ENCODE measurements around the gene SNX14. TPM values are rescaled to one million over a fixed set of nuclear protein-coding genes. Genes with fewer than 3 reads are reported as not detected.

The SNX14 gene
- total and polyA plus RNA-seq, 2 of the 8 experiments (the other 6 are each of a cell fraction or from before 2014, with no cell fraction given), result 11.9 to 24.2 TPM

DNA sequence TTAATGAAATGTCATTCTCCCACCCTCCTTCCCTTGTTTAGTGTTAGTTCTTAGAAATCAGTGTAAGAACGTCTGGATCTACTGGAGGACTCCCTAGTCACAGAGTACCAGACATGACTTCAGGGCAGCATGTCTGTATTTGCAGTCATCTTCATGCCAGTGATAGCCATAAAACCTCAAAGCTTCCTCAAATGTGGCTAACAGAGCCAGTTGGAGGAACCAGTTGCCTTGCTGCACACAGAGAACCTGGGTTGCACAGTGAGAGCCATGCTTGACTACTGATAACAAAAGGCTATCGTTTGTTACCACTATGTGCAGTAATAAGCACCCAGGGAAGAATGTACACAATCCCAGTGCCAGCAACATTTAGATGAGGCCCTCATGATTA, 123.6 kb downstream of the SNX14 start:
- no peak overlapping the region for H2BK12ac ChIP-seq (ENCODE audit: low read depth, low read length)
- no peak overlapping the region for H3K56ac ChIP-seq (replicated peaks; ENCODE audit: insufficient read length, low read depth, low read length)
- no peak overlapping the region for H2AFZ ChIP-seq (ENCODE audit: low read length)
- H3K4me1 ChIP-seq (replicated peaks in 1 of 4; ENCODE audit: control insufficient read depth in 3 of 4, insufficient read depth in 4 of 4, low read length in 3 of 4), result no peaks in the 10 kb centered on the region
- H4K20me1 ChIP-seq (replicated peaks in 1 of 2; ENCODE audit: control insufficient read depth in 1 of 2, insufficient read depth in 2 of 2, low read length in 2 of 2), result no peaks in the 10 kb centered on the region
- H3K23ac ChIP-seq (ENCODE audit: insufficient read length), result no peak overlapping the region
- no peak overlapping the region for H2BK15ac ChIP-seq (ENCODE audit: low read length)
- H3K9me3 ChIP-seq (ENCODE audit: insufficient read depth in 2 of 2, low read depth in 1 of 2, low read length in 1 of 2), result no peaks in the 10 kb centered on the region
- H3K79me1 ChIP-seq (ENCODE audit: low read depth, low read length), result no peaks in the 10 kb centered on the region
- H3K27me3 ChIP-seq (replicated peaks in 1 of 4; ENCODE audit: control insufficient read depth in 3 of 4, extremely low read depth in 1 of 4, insufficient read depth in 3 of 4, low read length in 3 of 4), result no peaks in the 10 kb centered on the region
- no peak overlapping the region for H3K4me3 ChIP-seq (ENCODE audit: extremely low read depth in 1 of 4, insufficient read depth in 2 of 4, low read depth in 3 of 4, low read length in 4 of 4)
- H3K36me3 ChIP-seq (ENCODE audit: control insufficient read depth in 2 of 4, insufficient read depth in 4 of 4, low read length in 3 of 4), result no peaks in the 10 kb centered on the region
- no peak for FAIRE-seq
- no peak overlapping the region for H2BK20ac ChIP-seq (ENCODE audit: low read length)
- 82% methylated on average over 2 of the region's 2 CpGs; no CpG with 5 or more reads in 1 of the 2 experiments for WGBS, 2 experiments (ENCODE audit: extremely low coverage in 1 of 2, insufficient coverage in 1 of 2, insufficient read length in 1 of 2, insufficient replicate concordance in 2 of 2, low coverage in 1 of 2, low lambda C conversion rate in 2 of 2, missing lambda C conversion rate in 1 of 2)
- H2BK120ac ChIP-seq (replicated peaks; ENCODE audit: low read depth, low read length), result no peak overlapping the region
- H3K23me2 ChIP-seq (ENCODE audit: low read depth, low read length), result no peaks in the 10 kb centered on the region
- no peak overlapping the region for H3K14ac ChIP-seq (ENCODE audit: insufficient read length)
- H4K8ac ChIP-seq (ENCODE audit: extremely low read depth, insufficient read depth, low read length), result no peak overlapping the region
- H3K18ac ChIP-seq (ENCODE audit: extremely low read depth, low read length), result no peak overlapping the region
- no peak overlapping the region for H3K4me2 ChIP-seq (ENCODE audit: insufficient read depth in 1 of 2, low read depth in 2 of 2, low read length in 2 of 2)
- H2BK5ac ChIP-seq (ENCODE audit: low read depth, low read length), result no peak overlapping the region
- H4K91ac ChIP-seq (replicated peaks; ENCODE audit: insufficient read length, low read length), result no peak overlapping the region
- no peak overlapping the region for H2AK5ac ChIP-seq (ENCODE audit: low read depth, low read length)
- CTCF ChIA-PET (ENCODE audit: partially characterized antibody), result interaction anchor here (1.0 to 10.5 kb wide), 3 partner anchors 12 to 84 kb away, joined by 3 to 99 read pairs (median 4); no protein-coding TSS in a partner anchor
- H4K5ac ChIP-seq (ENCODE audit: insufficient read length, low read depth, low read length), result no peak overlapping the region
- H3K79me2 ChIP-seq (ENCODE audit: control insufficient read depth in 1 of 2, insufficient read depth in 2 of 2, low read length in 2 of 2), result no peaks in the 10 kb centered on the region
- no peak overlapping the region for H3K9ac ChIP-seq (replicated peaks in 1 of 4; ENCODE audit: extremely low read depth in 1 of 4, low read depth in 3 of 4, low read length in 3 of 4)
- POLR2A ChIA-PET (ENCODE audit: partially characterized antibody), result no interaction called here
- H3K4ac ChIP-seq (replicated peaks; ENCODE audit: insufficient read length, low read depth, low read length), result no peak overlapping the region
- H3K27ac ChIP-seq (ENCODE audit: low read depth, low read length), result no peak overlapping the region
- no peak for DNase-seq (ENCODE audit: low read depth in 1 of 2, low spot score in 2 of 2)
- no peak for TF ChIP-seq SP4 (IDR thresholded peaks at IDR 0.05; ENCODE audit: low read length)
- no peak for TF ChIP-seq SAP30 (IDR thresholded peaks at IDR 0.05; ENCODE audit: insufficient read depth, insufficient replicate concordance, low read length)
- TF ChIP-seq KDM4A (IDR thresholded peaks at IDR 0.05; ENCODE audit: low read depth, low read length, severe bottlenecking), result no peak
- TF ChIP-seq ASH2L (IDR thresholded peaks at IDR 0.05; ENCODE audit: low read length), result no peak
- TF ChIP-seq RAD21 (IDR thresholded peaks at IDR 0.05 in 1 of 2, conservative IDR thresholded peaks at IDR 0.05 in 1 of 2; ENCODE audit: low read depth in 2 of 2, low read length in 2 of 2), result no peak
- TF ChIP-seq, protein P1, sequence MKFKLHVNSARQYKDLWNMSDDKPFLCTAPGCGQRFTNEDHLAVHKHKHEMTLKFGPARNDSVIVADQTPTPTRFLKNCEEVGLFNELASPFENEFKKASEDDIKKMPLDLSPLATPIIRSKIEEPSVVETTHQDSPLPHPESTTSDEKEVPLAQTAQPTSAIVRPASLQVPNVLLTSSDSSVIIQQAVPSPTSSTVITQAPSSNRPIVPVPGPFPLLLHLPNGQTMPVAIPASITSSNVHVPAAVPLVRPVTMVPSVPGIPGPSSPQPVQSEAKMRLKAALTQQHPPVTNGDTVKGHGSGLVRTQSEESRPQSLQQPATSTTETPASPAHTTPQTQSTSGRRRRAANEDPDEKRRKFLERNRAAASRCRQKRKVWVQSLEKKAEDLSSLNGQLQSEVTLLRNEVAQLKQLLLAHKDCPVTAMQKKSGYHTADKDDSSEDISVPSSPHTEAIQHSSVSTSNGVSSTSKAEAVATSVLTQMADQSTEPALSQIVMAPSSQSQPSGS (IDR thresholded peaks at IDR 0.05; ENCODE audit: low read length), result no peak
- no peak for TF ChIP-seq CHD1 (IDR thresholded peaks at IDR 0.05; ENCODE audit: low read depth, low read length)
- TF ChIP-seq ZNF274 (IDR thresholded peaks at IDR 0.05; ENCODE audit: borderline replicate concordance, extremely low read depth, low read length), result no peak
- TF ChIP-seq YY1 (IDR thresholded peaks at IDR 0.05; ENCODE audit: low read depth, low read length), result no peak
- TF ChIP-seq POLR2AphosphoS5 (IDR thresholded peaks at IDR 0.05; ENCODE audit: low read depth, low read length), result no peak
- no peak for TF ChIP-seq EP300 (IDR thresholded peaks at IDR 0.05; ENCODE audit: borderline replicate concordance in 1 of 2, low read depth in 2 of 2, low read length in 2 of 2)
- TF ChIP-seq EZH2 (IDR thresholded peaks at IDR 0.05; ENCODE audit: low read depth, low read length, severe bottlenecking), result no peak

Data from H1 (cell line).